ENCODE results near the gene IGLL1. TPM values are rescaled to one million over a fixed set of nuclear protein-coding genes. Genes with fewer than 3 reads are reported as not detected.
"Not testable (repeated sequence)": the region's sequence is repeated elsewhere in the genome, so short reads cannot be mapped to it uniquely, and the experiment has no call there.

IGLL1 gene
- total and polyA plus RNA-seq, 2 donors (not counting 1 experiment from before 2014, with no cell fraction given): not detected

DNA sequence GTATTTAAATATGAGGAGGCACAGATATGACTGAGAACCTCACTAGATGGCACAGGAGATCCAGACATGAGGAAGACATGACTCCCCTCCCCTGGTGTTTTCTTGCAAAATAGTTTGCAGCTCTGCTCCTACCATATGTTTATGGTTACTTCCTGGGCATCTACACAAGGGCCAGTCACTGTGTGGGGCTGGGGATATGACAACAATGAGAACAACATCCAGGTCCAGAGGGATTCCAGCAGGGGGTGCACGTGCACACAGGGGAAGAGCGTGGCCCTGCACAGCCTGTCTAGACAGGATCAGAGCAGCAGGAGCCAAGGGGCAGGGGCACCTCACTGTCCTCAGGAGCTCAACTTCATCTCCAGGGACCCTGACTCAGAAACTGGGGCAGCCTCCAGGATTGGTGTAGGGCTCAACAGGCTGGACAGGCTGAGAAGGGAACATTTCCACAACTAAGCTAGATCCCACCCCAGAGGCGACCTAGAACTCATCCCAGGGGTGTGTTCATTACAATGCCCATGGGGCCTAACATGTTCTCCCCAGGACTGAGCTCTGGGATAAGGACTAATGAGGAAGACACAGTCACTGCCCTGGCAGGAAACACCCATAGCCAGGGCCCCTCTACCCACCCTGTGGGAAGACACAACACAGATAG is 47.4 kb upstream of the IGLL1 start:
- not testable (repeated sequence) for H4K20me1 ChIP-seq (ENCODE audit: control insufficient read depth, insufficient read depth, low read length, poor library complexity, severe bottlenecking); H3K4me2 ChIP-seq (replicated peaks; ENCODE audit: low read depth, low read length, poor library complexity, severe bottlenecking); H2AFZ ChIP-seq (ENCODE audit: insufficient read depth, low read depth, low read length, poor library complexity, severe bottlenecking); H3K4me3 ChIP-seq (ENCODE audit: control extremely low read depth in 1 of 5, extremely low read depth in 1 of 5, insufficient read depth in 1 of 5, low read depth in 2 of 5, low read length in 4 of 5); H3K9me3 ChIP-seq (ENCODE audit: control extremely low read depth in 1 of 3, control insufficient read depth in 2 of 3, insufficient read depth in 1 of 3, low read length in 2 of 3); H3K27ac ChIP-seq (ENCODE audit: low read length in 2 of 2); H3K36me3 ChIP-seq (replicated peaks in 1 of 2; ENCODE audit: control extremely low read depth in 1 of 2, control insufficient read depth in 1 of 2, extremely low read depth in 1 of 2, insufficient read depth in 2 of 2, low read length in 1 of 2); H3K9ac ChIP-seq (ENCODE audit: low read length); H3K27me3 Mint-ChIP-seq; H3K79me2 ChIP-seq (ENCODE audit: control insufficient read depth, insufficient read depth, low read length); H3K27ac Mint-ChIP-seq; H3K4me3 Mint-ChIP-seq; H3K4me1 Mint-ChIP-seq; H3K4me1 ChIP-seq (ENCODE audit: control insufficient read depth in 2 of 2, insufficient read depth in 2 of 2, low read length in 2 of 2); H3K27me3 ChIP-seq (replicated peaks in 1 of 4; ENCODE audit: control extremely low read depth in 1 of 4, control insufficient read depth in 3 of 4, insufficient read depth in 4 of 4, low read length in 3 of 4); H3K9me3 Mint-ChIP-seq (ENCODE audit: insufficient read depth)
- intact Hi-C loops (cut with micrococcal nuclease): loop anchor here (5.0 kb wide), 1 partner anchor 220 kb away; no protein-coding TSS in a partner anchor
- DNase-seq: peak; percentile 55
- 40% methylated on average over 2 of the region's 3 CpGs for WGBS (ENCODE audit: insufficient coverage)
- peak; percentile 76 for ATAC-seq (ENCODE audit: low read depth)
- ChIA-PET POLR2A (interaction anchor here (0.7 kb wide), 1 partner anchor 126 kb away, joined by 8 read pairs; no protein-coding TSS in a partner anchor), CTCF (interaction anchor here (0.6 to 1.4 kb wide), 7 partner anchors 9 to 262 kb away, joined by 3 to 4 read pairs (median 3); partner anchors contain the start of genes SLC2A11 and ZNF70)
- TF ChIP-seq, protein P1, sequence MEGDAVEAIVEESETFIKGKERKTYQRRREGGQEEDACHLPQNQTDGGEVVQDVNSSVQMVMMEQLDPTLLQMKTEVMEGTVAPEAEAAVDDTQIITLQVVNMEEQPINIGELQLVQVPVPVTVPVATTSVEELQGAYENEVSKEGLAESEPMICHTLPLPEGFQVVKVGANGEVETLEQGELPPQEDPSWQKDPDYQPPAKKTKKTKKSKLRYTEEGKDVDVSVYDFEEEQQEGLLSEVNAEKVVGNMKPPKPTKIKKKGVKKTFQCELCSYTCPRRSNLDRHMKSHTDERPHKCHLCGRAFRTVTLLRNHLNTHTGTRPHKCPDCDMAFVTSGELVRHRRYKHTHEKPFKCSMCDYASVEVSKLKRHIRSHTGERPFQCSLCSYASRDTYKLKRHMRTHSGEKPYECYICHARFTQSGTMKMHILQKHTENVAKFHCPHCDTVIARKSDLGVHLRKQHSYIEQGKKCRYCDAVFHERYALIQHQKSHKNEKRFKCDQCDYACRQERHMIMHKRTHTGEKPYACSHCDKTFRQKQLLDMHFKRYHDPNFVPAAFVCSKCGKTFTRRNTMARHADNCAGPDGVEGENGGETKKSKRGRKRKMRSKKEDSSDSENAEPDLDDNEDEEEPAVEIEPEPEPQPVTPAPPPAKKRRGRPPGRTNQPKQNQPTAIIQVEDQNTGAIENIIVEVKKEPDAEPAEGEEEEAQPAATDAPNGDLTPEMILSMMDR (IDR thresholded peaks at IDR 0.05): peak; percentile 32

DNA sequence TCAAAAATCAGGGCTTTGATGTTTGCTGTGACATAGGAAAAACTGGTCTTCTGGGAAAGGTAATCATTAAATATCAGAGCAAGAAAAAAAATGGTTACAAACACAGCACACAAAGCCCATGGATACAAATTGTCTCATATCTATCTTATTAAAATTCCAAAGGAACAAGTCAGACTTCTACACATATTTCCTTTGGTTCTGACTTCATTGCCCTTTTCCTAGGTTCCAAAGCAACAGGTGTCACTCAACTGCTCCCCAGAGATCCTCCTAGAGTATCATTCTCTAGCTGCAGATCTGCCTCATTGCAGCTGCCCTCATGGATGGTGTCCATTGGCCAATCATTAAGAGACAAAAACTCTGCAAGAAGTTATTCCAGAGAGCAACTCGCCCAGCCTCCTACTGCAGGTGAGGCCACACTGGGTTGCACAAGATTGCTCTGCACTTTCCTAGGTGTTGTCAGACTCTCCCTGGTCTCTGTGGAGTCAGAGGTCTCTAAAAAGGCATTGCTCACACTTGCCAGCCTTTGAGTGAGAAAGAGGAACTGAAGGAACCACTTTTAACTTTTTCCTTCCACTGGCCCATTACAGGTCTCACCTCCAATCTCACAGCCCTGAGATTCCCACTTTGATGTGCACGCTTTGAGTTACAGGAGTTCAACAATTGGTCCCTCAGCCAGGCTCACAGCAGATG is 46.3 kb upstream of the IGLL1 start:
- Histone ChIP-seq H2AFZ (ENCODE audit: insufficient read depth, low read depth, low read length, poor library complexity, severe bottlenecking) (no peak overlapping the region), H3K79me2 (ENCODE audit: control insufficient read depth, insufficient read depth, low read length) (no peaks in the 10 kb centered on the region), H3K36me3 (replicated peaks in 1 of 2; ENCODE audit: control extremely low read depth in 1 of 2, control insufficient read depth in 1 of 2, extremely low read depth in 1 of 2, insufficient read depth in 2 of 2, low read length in 1 of 2) (no peaks in the 10 kb centered on the region), H3K4me1 (ENCODE audit: control insufficient read depth in 2 of 2, insufficient read depth in 2 of 2, low read length in 2 of 2) (no peaks in the 10 kb centered on the region), H3K9ac (ENCODE audit: low read length) (no peak overlapping the region), H3K4me3 (ENCODE audit: control extremely low read depth in 1 of 5, extremely low read depth in 1 of 5, insufficient read depth in 1 of 5, low read depth in 2 of 5, low read length in 4 of 5) (no peak overlapping the region), H3K27ac (ENCODE audit: low read length in 2 of 2) (no peak overlapping the region), H3K9me3 (ENCODE audit: control extremely low read depth in 1 of 3, control insufficient read depth in 2 of 3, insufficient read depth in 1 of 3, low read length in 2 of 3) (no peaks in the 10 kb centered on the region), H3K27me3 (replicated peaks in 1 of 4; ENCODE audit: control extremely low read depth in 1 of 4, control insufficient read depth in 3 of 4, insufficient read depth in 4 of 4, low read length in 3 of 4) (no peaks in the 10 kb centered on the region), H3K4me2 (replicated peaks; ENCODE audit: low read depth, low read length, poor library complexity, severe bottlenecking) (no peak overlapping the region), H4K20me1 (ENCODE audit: control insufficient read depth, insufficient read depth, low read length, poor library complexity, severe bottlenecking) (no peaks in the 10 kb centered on the region)
- ChIA-PET POLR2A (no interaction called here), CTCF (no interaction called here)
- ATAC-seq (ENCODE audit: low read depth) (no peak), DNase-seq (no peak)
- no peak overlapping the region for H3K27ac Mint-ChIP-seq
- no peaks in the 10 kb centered on the region for H3K9me3 Mint-ChIP-seq (ENCODE audit: insufficient read depth)
- no peaks in the 10 kb centered on the region for H3K27me3 Mint-ChIP-seq
- intact Hi-C loops (cut with micrococcal nuclease): loop anchor here (5.0 kb wide), 1 partner anchor 221 kb away; no protein-coding TSS in a partner anchor
- TF ChIP-seq, protein P1 (IDR thresholded peaks at IDR 0.05): no peak
- TF ChIP-seq EZH2 (IDR thresholded peaks at IDR 0.05; ENCODE audit: borderline replicate concordance, insufficient read depth, low read depth, low read length, poor library complexity, severe bottlenecking): no peak
- H3K4me3 Mint-ChIP-seq: no peak overlapping the region
- H3K4me1 Mint-ChIP-seq: peaks cover 2% of the 10 kb centered on the region
- WGBS (ENCODE audit: insufficient coverage): 84% methylated on average over 2 of the region's 2 CpGs

Data from B cell (primary cell).